Activated effector memory CD4-positive, alpha-beta T cell treated with Interleukin-2 at 50 U/mL for 16 hours (primary cell): ENCODE results near the gene RBM17.
A peak's percentile ranks its signal among the peaks of the same experiment; 100 is the strongest.
"Not testable (repeated sequence)": the region's sequence is repeated elsewhere in the genome, so short reads cannot be mapped to it uniquely, and the experiment has no call there.

Source experiments
- DNase-seq: peaks from one replicate; pipeline ENCODE4 v3.0.0-alpha.2; 2020

The RBM17 gene

GRCh38 chr10:6080417-6080973 lies 8.3 kb upstream of the RBM17 start:
- DNase-seq = no peak

DNA sequence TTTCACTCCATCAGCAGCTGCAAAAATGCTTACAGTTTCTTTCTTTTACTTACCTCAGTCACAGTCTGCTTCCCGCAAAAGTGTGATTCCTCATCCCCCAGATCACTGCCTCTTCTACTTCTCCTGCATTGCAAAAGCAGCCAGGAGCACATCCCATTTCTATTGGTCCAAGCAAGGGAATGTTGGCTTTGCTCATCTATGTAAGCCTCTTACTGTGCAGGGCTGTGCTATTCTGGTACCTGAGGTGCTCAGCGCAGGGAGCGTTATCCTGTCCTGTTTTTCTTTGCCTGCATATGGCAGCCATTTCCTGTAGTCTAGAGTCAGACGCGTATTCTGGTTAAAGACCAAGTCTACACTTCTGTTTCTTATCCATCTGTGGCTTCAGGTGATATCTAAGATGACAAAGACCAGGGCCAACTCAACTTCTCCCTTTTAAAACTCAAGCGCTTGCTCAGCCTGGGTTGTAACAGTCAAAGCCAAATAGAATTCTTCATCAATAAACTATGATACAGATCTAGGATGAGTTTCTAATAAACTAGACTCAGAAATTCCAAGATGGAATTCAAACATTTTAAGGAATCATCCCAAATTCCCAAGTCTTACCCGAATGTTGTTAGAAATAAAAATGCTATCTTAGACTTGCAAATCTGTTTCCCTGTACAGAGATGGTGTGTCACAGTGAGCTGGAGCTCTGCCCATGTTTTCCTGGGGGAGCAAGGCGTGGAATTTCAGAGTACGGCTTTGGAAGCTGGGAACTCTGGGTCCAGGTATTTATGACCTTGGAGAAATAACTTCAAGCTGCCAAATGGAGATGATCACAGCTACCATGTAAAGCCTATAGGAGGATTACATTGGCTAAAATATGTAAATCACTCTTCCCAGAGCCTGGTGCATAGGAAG lies 6.1 kb upstream of the RBM17 start:
- DNase-seq = no peak

DNA sequence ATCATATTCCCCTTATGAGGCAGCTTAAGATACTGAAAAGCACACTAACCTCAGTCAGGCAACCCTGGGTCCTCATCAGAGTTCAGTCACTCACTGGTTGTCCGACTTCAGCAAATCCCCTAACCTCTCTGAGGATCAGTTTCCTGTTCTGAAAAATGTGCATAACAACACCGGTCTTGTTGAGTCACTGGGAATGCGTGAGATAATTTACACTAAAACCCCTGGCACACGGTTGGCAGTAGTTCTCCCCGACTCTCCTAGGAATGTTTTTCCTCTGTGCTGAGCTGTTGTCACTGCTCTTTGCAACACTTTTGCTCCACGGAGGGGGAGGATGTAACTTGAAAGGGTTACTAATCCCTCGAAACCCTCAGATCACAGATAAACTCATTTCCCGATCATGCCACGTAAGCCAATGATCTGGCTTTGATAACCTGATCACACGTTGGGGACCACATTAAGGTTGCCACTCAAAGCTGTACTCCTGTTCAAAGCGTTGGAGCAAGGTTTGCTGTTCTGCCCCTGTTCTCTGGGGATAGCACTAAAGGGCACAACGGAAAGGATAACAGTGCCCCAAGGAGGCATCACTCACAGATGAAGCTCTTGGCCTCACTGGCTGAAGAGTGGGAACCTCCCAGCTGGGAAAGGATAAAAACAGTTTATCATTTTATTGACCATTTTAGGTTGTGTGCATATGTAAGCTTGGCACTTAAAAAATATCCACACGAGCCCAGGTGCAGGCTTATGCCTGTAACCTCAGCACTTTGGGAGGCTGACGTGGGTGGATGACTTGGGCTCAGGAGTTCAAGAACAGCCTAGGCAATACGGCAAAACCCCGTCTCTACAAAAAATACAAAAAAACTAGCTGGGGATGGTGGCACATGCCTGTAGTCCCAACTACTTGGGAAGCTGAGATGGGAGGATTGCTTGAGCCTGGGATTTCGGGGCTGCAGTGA lies 5.0 kb upstream of the RBM17 start:
- no peak for DNase-seq

DNA sequence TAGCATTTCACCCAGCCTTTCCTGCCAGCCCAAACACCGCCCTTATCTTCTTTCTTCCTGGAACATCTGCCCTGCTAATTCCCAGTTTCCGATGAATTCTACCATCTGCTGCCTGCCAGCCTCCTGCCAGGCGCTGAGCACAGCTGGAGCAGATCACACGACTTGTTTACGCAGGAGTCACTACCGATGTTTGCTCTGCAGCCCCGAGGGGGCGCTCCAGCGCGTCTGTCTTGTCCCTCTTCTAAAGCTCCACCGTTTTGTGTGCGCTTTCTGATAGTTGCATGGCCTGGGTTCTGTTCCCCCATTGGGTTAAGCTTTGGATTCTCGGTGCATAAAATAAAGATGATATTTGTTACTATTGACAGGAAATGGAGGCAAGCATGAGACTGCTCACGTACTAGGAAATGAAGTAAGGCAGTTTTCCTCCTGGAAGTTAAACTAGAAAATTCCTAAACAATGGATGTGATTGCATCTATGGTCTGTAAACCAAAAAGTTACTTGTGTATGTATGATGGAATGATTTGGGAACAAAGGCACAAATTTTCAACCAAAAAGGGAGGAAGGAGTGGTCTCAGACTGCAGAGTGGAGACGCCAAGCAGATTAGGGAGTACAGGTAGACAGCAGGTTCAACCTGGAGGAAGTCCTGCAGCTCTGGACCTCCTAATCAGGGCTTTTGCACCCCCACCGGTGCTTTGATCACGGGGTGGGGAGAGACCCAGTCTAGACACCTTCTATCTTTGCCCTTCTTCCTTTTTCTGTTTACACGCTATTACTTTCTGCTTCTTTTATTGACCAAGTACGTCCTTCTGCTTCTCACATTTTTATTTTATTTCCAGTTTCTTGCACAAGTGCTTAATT lies 2.2 kb upstream of the RBM17 start:
- DNase-seq = peak; percentile 79

- DNase-seq = no peak
Observed at GRCh38 chr10:6089334-6090219, 743 bp downstream of the RBM17 start.

GRCh38 chr10:6091630-6092029 lies 2.8 kb downstream of the RBM17 start:
- DNase-seq = no peak

GRCh38 chr10:6092731-6093130 lies 3.9 kb downstream of the RBM17 start:
- DNase-seq = no peak

- no peak for DNase-seq
Observed at GRCh38 chr10:6095810-6096570, 7.2 kb downstream of the RBM17 start.

DNA sequence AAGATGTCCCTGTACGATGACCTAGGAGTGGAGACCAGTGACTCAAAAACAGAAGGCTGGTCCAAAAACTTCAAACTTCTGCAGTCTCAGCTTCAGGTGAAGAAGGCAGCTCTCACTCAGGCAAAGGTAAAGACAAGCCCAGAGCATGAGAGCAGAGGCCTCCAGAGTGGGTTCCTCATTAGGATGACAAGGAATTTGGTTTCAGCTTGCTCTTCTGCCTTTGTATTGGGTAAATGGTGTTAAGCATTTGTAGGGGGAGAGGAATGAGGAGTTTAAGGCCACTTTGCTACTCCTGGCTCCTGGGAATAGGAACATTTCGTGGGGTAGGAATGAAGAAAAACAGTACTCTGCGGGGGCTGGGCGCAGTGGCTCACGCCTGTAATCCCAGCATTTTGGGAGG lies 8.2 kb downstream of the RBM17 start:
- DNase-seq = no peak

DNA sequence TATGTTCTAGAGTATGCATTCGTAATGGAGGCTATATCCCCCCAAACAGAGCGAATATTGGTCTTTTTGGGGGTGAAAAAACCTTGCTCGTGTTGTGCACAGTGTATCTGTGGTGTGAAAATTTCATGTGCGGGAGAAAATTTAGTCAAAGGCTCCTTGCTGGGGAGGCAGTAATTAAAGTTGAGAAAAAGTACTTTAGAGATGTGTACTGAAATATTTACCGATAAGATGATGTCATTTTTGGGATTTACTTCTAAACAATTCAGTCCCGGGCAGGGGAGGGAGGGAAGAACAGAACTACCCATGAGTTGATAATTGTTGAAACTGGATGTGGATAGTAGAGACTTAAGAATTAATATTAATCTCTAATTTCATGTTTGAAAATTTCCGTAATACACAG lies 9.3 kb downstream of the RBM17 start:
- DNase-seq = no peak

- DNase-seq = no peak
Observed at GRCh38 chr10:6100370-6100769, 11.5 kb downstream of the RBM17 start.

- DNase-seq = no peak
Observed at GRCh38 chr10:6101181-6101580, 12.3 kb downstream of the RBM17 start.

DNA sequence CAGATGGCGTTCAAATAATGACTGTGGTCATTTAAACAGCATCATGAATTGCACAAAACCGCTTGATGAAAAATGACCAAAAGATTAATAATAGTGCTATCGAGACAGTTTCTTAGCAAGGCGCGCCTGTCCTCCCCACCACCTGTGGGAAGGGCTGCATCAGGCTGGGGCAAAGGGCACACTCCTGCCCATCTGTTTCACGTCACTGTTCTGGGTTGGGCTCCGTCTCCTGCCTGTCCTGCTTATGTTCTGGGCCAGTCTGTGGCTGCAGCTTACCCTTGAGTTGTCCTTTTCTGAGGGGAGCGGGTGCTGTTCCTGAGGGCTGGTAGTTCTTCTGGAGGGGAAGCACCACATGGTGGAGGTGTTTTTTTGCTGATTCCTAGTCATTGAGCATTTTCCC lies 13.3 kb downstream of the RBM17 start:
- no peak for DNase-seq

DNA sequence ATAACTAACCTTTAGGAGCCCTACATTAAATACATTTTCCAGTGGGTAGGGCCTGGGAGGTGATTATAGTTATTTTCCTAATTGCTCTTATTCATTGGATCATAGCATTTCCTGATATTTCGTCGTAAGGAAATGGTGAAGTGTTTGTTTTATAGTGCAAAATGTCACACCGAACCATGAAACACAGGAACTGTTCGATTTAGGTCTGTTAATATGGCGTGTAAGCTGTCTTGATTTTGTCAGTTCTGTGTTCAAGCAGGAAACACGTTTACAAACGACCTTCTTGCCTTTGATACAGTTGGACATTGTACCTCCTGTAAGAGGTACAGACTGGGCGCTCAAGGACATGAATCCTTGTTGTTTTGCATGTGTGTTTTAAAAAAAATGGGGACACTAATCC lies 14.8 kb downstream of the RBM17 start:
- DNase-seq = no peak

GRCh38 chr10:6107616-6108015 lies 18.8 kb downstream of the RBM17 start:
- not testable (repeated sequence) for DNase-seq

GRCh38 chr10:6108072-6108471 lies 19.2 kb downstream of the RBM17 start:
- no peak for DNase-seq

- DNase-seq = no peak
Observed at GRCh38 chr10:6108631-6109443, 20.0 kb downstream of the RBM17 start.

DNA sequence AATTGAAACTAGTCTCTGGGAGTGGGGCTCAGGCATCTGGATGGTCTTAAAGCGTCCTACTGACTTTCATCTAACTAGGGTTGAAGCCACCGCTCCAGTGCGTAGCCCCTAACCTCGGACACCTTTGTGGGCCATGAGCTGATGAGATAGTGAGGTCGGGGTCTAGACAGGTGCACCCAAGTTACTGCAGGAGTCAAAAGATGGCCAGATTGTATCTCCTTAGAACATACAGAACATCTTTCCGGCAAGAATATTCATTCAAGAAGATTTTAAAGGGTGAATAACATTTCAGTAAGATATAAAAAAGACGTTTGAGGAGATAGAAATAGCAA lies 20.6 kb downstream of the RBM17 start:
- no peak for DNase-seq

- no peak for DNase-seq
Observed at GRCh38 chr10:6110136-6110535, 21.3 kb downstream of the RBM17 start.

- no peak for DNase-seq
Observed at GRCh38 chr10:6112893-6113292, 24.1 kb downstream of the RBM17 start.
